Measurements from ENCODE around the gene MDH1.

The MDH1 gene

GRCh38 chr2:63642946-63643345, 54.2 kb downstream of the MDH1 start:
- DNase-seq = no peak

- no peak for DNase-seq
Observed at GRCh38 chr2:63643486-63643885, 54.7 kb downstream of the MDH1 start.

GRCh38 chr2:63648632-63649031, 59.9 kb downstream of the MDH1 start:
- DNase-seq = no peak

- DNase-seq = no peak
Observed at GRCh38 chr2:63649829-63650228, 61.1 kb downstream of the MDH1 start.

- no peak for DNase-seq
Observed at GRCh38 chr2:63650756-63651155, 62.0 kb downstream of the MDH1 start.

GRCh38 chr2:63651356-63651755, 62.6 kb downstream of the MDH1 start:
- no peak for DNase-seq

GRCh38 chr2:63651861-63652651, 63.3 kb downstream of the MDH1 start:
- DNase-seq = no peak

- no peak for DNase-seq
Observed at GRCh38 chr2:63652652-63652985, 63.9 kb downstream of the MDH1 start.

GRCh38 chr2:63654959-63655358, 66.2 kb downstream of the MDH1 start:
- no peak for DNase-seq
